DOHH2 (cell line): Measurements from ENCODE around the gene ASCC2.

Source experiments
- CTCF ChIP-seq: fragments of 200-600 bp; sonication (generic); IDR thresholded peaks from one replicate; pipeline ENCODE4 v1.5.1; 2014; ENCODE audit warnings: antibody characterized with exemption, mild to moderate bottlenecking, low read depth, low read length; ENCODE audit not compliant: poor library complexity, severe bottlenecking
- EZH2phosphoT487 ChIP-seq: fragments of 200-600 bp; sonication (generic); IDR thresholded peaks from 2 replicates; pipeline ENCODE4 v1.6.1; 2017; ENCODE audit warnings: borderline replicate concordance, mild to moderate bottlenecking, antibody characterized with exemption, low read length, moderate library complexity, mixed read lengths

- TF ChIP-seq CTCF, result no peak
- no peak for TF ChIP-seq EZH2phosphoT487
Measured at GRCh38 chr22:29804985-29805384, 33.1 kb downstream of the ASCC2 start.
